Transverse colon (tissue), 4 donors: ENCODE data around the gene ENDOV. TPM values are rescaled to one million over a fixed set of nuclear protein-coding genes. Genes with fewer than 3 reads are reported as not detected.

Experiments used
- DNase-seq: peaks from one replicate; pipeline ENCODE4 v3.0.0-alpha.2; 2019
- H3K27ac ChIP-seq, 4 donors: fragments of 200-600 bp; sonication (generic); 2 replicates each; pipeline ENCODE4 v1.5.1; 2016 to 2018; ENCODE audit warnings: inconsistent platforms in 4 of 4
- H3K27me3 ChIP-seq: fragments of 200-600 bp; sonication (generic); 2 replicates; pipeline ENCODE4 v1.5.1; 2017; ENCODE audit warnings: inconsistent platforms
- H3K36me3 ChIP-seq, 4 donors: fragments of 200-600 bp; sonication (generic); 2 replicates each; pipeline ENCODE4 v1.5.1; 2017 to 2019; ENCODE audit warnings: inconsistent platforms in 4 of 4
- H3K4me1 ChIP-seq, 4 donors: fragments of 200-600 bp; sonication (generic); 2 replicates each; pipeline ENCODE4 v1.5.1; 2017 to 2020; ENCODE audit warnings: inconsistent platforms in 4 of 4
- H3K4me3 ChIP-seq, 4 donors: fragments of 200-600 bp; sonication (generic); 1 replicate in 1 of 4; 2 replicates in 3 of 4; pipeline versions ENCODE4 v1.5.1 to v1.6.1; 2017 to 2019; ENCODE audit warnings: inconsistent platforms in 4 of 4
- H3K9me3 ChIP-seq, 2 donors: fragments of 200-600 bp; sonication (generic); 2 replicates each; pipeline ENCODE4 v1.5.1; 2017 to 2019; ENCODE audit warnings: inconsistent platforms in 2 of 2
- CTCF ChIP-seq, 5 experiments: fragments of 200-600 bp in 3 of 5; fragments of 450-650 bp in 2 of 5; sonication (generic) in 3 of 5; IDR thresholded peaks; 1 replicate in 2 of 5; 2 replicates in 3 of 5; pipeline ENCODE4 v1.5.1; 2016 to 2017; ENCODE audit warnings: antibody characterized with exemption in 5 of 5, inconsistent platforms in 3 of 5, mild to moderate bottlenecking in 2 of 5, moderate library complexity in 1 of 5
- EP300 ChIP-seq: sonication (generic); formaldehyde crosslinking; IDR thresholded peaks from one replicate; pipeline ENCODE4 v1.6.1; 2017; ENCODE audit warnings: antibody characterized with exemption, low read depth
- POLR2A ChIP-seq: fragments of 450-650 bp; IDR thresholded peaks from one replicate; pipeline ENCODE4 v1.6.1; 2016; ENCODE audit warnings: antibody characterized with exemption, mild to moderate bottlenecking, moderate library complexity
- POLR2AphosphoS5 ChIP-seq, 3 donors: sonication (generic); formaldehyde crosslinking; IDR thresholded peaks; one replicate each; pipeline ENCODE4 v1.6.1; 2016; ENCODE audit warnings: antibody characterized with exemption in 3 of 3
- WGBS, 2 donors: methylation state at CpG; one replicate each; pipeline ENCODE4 v1.1.5; 2018; ENCODE audit warnings: low coverage in 1 of 2; 5-methylcytosine and 5-hydroxymethylcytosine counted together
- in situ Hi-C, 4 donors: fragments of 200-750 bp; cut with MboI; loops; one replicate each; pipeline versions ENCODE4 v1.15.0 to v1.15.1; 2017; ENCODE audit warnings: low sequenced_read_pairs in 3 of 4, low pct_ligation_motif_present in 1 of 4, low pct_unique_long_range_greater_than_20kb in 1 of 4
- intact Hi-C: fragments of 100-400 bp; cut with DNase I; formaldehyde crosslinking; loops from one replicate; pipeline ENCODE4 v1.15.1; 2023; ENCODE audit warnings: low total_unique reads
- total RNA-seq, 4 donors: library from RNA; depleted of rRNA; stranded (reverse); fragments of >200 nt; gene quantifications; one replicate each; pipeline ENCODE4 v1.1.0, GENCODE V29; 2016

Gene ENDOV
- total RNA-seq, 4 donors from 2014 or later, result 14.9 to 26.9 (median 19.9) TPM

GRCh38 chr17:80472996-80473395 is 58.0 kb downstream of the ENDOV start:
- Histone ChIP-seq H3K4me1 (peaks cover 2 to 35% (median 31%) of the 10 kb centered on the region in 4 donors), H3K27me3 (peaks cover 95% of the 10 kb centered on the region), H3K9me3 (no peaks in the 10 kb centered on the region), H3K36me3 (no peaks in the 10 kb centered on the region), H3K4me3 (no peak overlapping the region), H3K27ac (no peak overlapping the region)
- in situ Hi-C loops, result no loop called here
- 73% methylated on average over 8 of the region's 12 CpGs; no CpG with 5 or more reads in 1 of the 2 donors for WGBS, 2 donors
- intact Hi-C loops, result no loop called here
- TF ChIP-seq POLR2AphosphoS5 (IDR thresholded peaks at IDR 0.05), result no peak
- no peak for TF ChIP-seq EP300
- no peak for TF ChIP-seq POLR2A
- TF ChIP-seq CTCF (IDR thresholded peaks at IDR 0.05), result no peak
- no peak for DNase-seq

- Histone ChIP-seq H3K9me3 (no peaks in the 10 kb centered on the region), H3K27ac (peak overlapping the region in 3 of 4 donors; percentile 39 to 81 (median 64)), H3K27me3 (peaks cover 95% of the 10 kb centered on the region), H3K4me1 (peaks cover 2 to 42% (median 38%) of the 10 kb centered on the region in 4 donors), H3K36me3 (no peaks in the 10 kb centered on the region), H3K4me3 (no peak overlapping the region)
- 39% methylated on average over 5 of the region's 7 CpGs; no CpG with 5 or more reads in 1 of the 2 donors for WGBS, 2 donors
- intact Hi-C loops (no loop called here), in situ Hi-C loops (no loop called here)
- TF ChIP-seq POLR2AphosphoS5 (IDR thresholded peaks at IDR 0.05), result no peak
- TF ChIP-seq CTCF (IDR thresholded peaks at IDR 0.05), result no peak
- TF ChIP-seq EP300, result no peak
- no peak for TF ChIP-seq POLR2A
- no peak for DNase-seq
Measured at GRCh38 chr17:80473701-80474100, 58.7 kb downstream of the ENDOV start.

- intact Hi-C loops, result no loop called here
- Histone ChIP-seq H3K4me1 (peaks cover 2 to 43% (median 39%) of the 10 kb centered on the region in 4 donors), H3K4me3 (peak overlapping the region in 2 of 4 donors; percentile 33 to 50), H3K27me3 (peaks cover 95% of the 10 kb centered on the region), H3K9me3 (no peaks in the 10 kb centered on the region), H3K36me3 (no peaks in the 10 kb centered on the region), H3K27ac (peak overlapping the region; percentile 20 to 81 (median 52))
- DNase-seq, result no peak
- TF ChIP-seq EP300 (no peak), POLR2AphosphoS5 (IDR thresholded peaks at IDR 0.05) (no peak), CTCF (IDR thresholded peaks at IDR 0.05) (peak in 1 of 5 experiments; percentile 15)
- in situ Hi-C loops, result no loop called here
- WGBS, 2 donors, result 0 to 17% methylated on average over 7 to 16 of the region's 16 CpGs
Measured at GRCh38 chr17:80474231-80474960, 59.4 kb downstream of the ENDOV start.

GRCh38 chr17:80474961-80475909 is 60.3 kb downstream of the ENDOV start:
- TF ChIP-seq CTCF (IDR thresholded peaks at IDR 0.05) (no peak), POLR2A (no peak), POLR2AphosphoS5 (IDR thresholded peaks at IDR 0.05) (no peak), EP300 (no peak)
- Histone ChIP-seq H3K27ac (peak overlapping the region; percentile 20 to 81 (median 52)), H3K4me1 (peaks cover 2 to 43% (median 39%) of the 10 kb centered on the region in 4 donors), H3K9me3 (no peaks in the 10 kb centered on the region), H3K36me3 (no peaks in the 10 kb centered on the region), H3K4me3 (peak overlapping the region; percentile 24 to 50 (median 35)), H3K27me3 (peaks cover 99% of the 10 kb centered on the region)
- DNase-seq, result no peak
- 0 to 6% methylated on average over 6 to 42 of the region's 55 CpGs for WGBS, 2 donors
- intact Hi-C loops, result loop anchor here (5.0 kb wide), 1 partner anchor 48 kb away; no protein-coding TSS in a partner anchor
- in situ Hi-C loops, result no loop called here
